Muscle layer of duodenum (tissue), 2 donors: Measurements from ENCODE around the gene STMN3.

Experiments used
- H3K27ac ChIP-seq: one replicate; pipeline ENCODE4 v1.7.0; 2013; ENCODE audit warnings: mild to moderate bottlenecking, low read length
- H3K27me3 ChIP-seq: one replicate; pipeline ENCODE4 v1.7.0; 2013; ENCODE audit warnings: low read depth, mild to moderate bottlenecking, control low read depth, low read length
- H3K36me3 ChIP-seq, 2 donors: one replicate each; pipeline ENCODE4 v1.7.0; 2013; ENCODE audit warnings: low read length in 2 of 2, control low read depth in 1 of 2, mild to moderate bottlenecking in 1 of 2; ENCODE audit not compliant: insufficient read depth in 2 of 2, control insufficient read depth in 1 of 2
- H3K4me1 ChIP-seq, 2 donors: one replicate each; pipeline ENCODE4 v1.7.0; 2013; ENCODE audit warnings: low read length in 2 of 2, mild to moderate bottlenecking in 2 of 2, control low read depth in 1 of 2, moderate library complexity in 1 of 2; ENCODE audit not compliant: insufficient read depth in 2 of 2, control insufficient read depth in 1 of 2
- H3K4me3 ChIP-seq, 2 donors: one replicate each; pipeline ENCODE4 v1.7.0; 2013; ENCODE audit warnings: low read length in 2 of 2, low read depth in 1 of 2, mild to moderate bottlenecking in 1 of 2
- H3K9me3 ChIP-seq, 2 donors: one replicate each; pipeline ENCODE4 v1.7.0; 2013; ENCODE audit warnings: low read length in 2 of 2, control low read depth in 1 of 2, mild to moderate bottlenecking in 1 of 2; ENCODE audit not compliant: control insufficient read depth in 1 of 2
- donor health status: healthy.

STMN3 gene

GRCh38 chr20:63594043-63594561, 59.1 kb downstream of the STMN3 start:
- Histone ChIP-seq H3K4me3 (no peak overlapping the region), H3K27ac (no peak overlapping the region), H3K36me3 (peaks cover 19 to 66% of the 10 kb centered on the region in 2 donors)

GRCh38 chr20:63592661-63593060, 60.6 kb downstream of the STMN3 start:
- H3K27me3 ChIP-seq: no peaks in the 10 kb centered on the region
- no peaks in the 10 kb centered on the region for H3K4me1 ChIP-seq
- peaks cover 19 to 61% of the 10 kb centered on the region in 2 donors for H3K36me3 ChIP-seq
- H3K9me3 ChIP-seq: no peaks in the 10 kb centered on the region
- no peak overlapping the region for H3K27ac ChIP-seq
- H3K4me3 ChIP-seq: no peak overlapping the region

More at GRCh38 chr20:63594043-63594561, 59.1 kb downstream of the STMN3 start:
- no peaks in the 10 kb centered on the region for H3K27me3 ChIP-seq
- no peaks in the 10 kb centered on the region for H3K9me3 ChIP-seq
- H3K4me1 ChIP-seq: no peaks in the 10 kb centered on the region

GRCh38 chr20:63591786-63592355, 61.4 kb downstream of the STMN3 start:
- no peaks in the 10 kb centered on the region for H3K4me1 ChIP-seq
- H3K27ac ChIP-seq: no peak overlapping the region
- H3K36me3 ChIP-seq: peaks cover 15 to 57% of the 10 kb centered on the region in 2 donors
- no peaks in the 10 kb centered on the region for H3K9me3 ChIP-seq
- no peak overlapping the region for H3K4me3 ChIP-seq
- H3K27me3 ChIP-seq: no peaks in the 10 kb centered on the region

- H3K27me3 ChIP-seq: no peaks in the 10 kb centered on the region
- H3K4me3 ChIP-seq: no peak overlapping the region
- peaks cover 12 to 56% of the 10 kb centered on the region in 2 donors for H3K36me3 ChIP-seq
- no peak overlapping the region for H3K27ac ChIP-seq
- H3K9me3 ChIP-seq: no peaks in the 10 kb centered on the region
- no peaks in the 10 kb centered on the region for H3K4me1 ChIP-seq
Measured at GRCh38 chr20:63591147-63591533, 62.1 kb downstream of the STMN3 start.

GRCh38 chr20:63590218-63591146, 62.7 kb downstream of the STMN3 start:
- H3K27me3 ChIP-seq: no peaks in the 10 kb centered on the region
- peaks cover 10 to 50% of the 10 kb centered on the region in 2 donors for H3K36me3 ChIP-seq
- H3K27ac ChIP-seq: no peak overlapping the region
- H3K4me1 ChIP-seq: no peaks in the 10 kb centered on the region
- H3K9me3 ChIP-seq: no peaks in the 10 kb centered on the region
- no peak overlapping the region for H3K4me3 ChIP-seq
